HepG2 (cell line): ENCODE measurements around the gene TAMALIN. TPM values are rescaled to one million over a fixed set of nuclear protein-coding genes. Genes with fewer than 3 reads are reported as not detected.

Experiments
- KLF9 ChIP-seq: IDR thresholded peaks from 2 replicates; pipeline ENCODE4 v1.6.1; 2016; ENCODE audit warnings: low read depth
- LRRFIP1 ChIP-seq: sonication (generic); formaldehyde crosslinking; conservative IDR thresholded peaks from 2 replicates; pipeline ENCODE4 v1.4.0; 2020; ENCODE audit warnings: missing genetic modification reagents
- NFRKB ChIP-seq: fragments of 450-650 bp; IDR thresholded peaks from 2 replicates; pipeline ENCODE4 v1.6.1; 2017
- SMAD9 ChIP-seq: sonication (generic); formaldehyde crosslinking; IDR thresholded peaks from 2 replicates; pipeline ENCODE4 v1.5.1; 2020; ENCODE audit warnings: mild to moderate bottlenecking, missing genetic modification reagents
- TFDP2 ChIP-seq: sonication (generic); formaldehyde crosslinking; IDR thresholded peaks from 2 replicates; pipeline ENCODE4 v1.4.0; 2020; ENCODE audit warnings: missing genetic modification reagents
- THRA ChIP-seq: sonication (generic); formaldehyde crosslinking; IDR thresholded peaks from 2 replicates; pipeline ENCODE4 v1.4.0; 2020; ENCODE audit warnings: missing genetic modification reagents, borderline replicate concordance
- WIZ ChIP-seq: sonication (generic); formaldehyde crosslinking; IDR thresholded peaks from 2 replicates; pipeline ENCODE4 v1.5.1; 2020; ENCODE audit warnings: mild to moderate bottlenecking, missing genetic modification reagents
- ZBTB4 ChIP-seq: sonication (generic); formaldehyde crosslinking; IDR thresholded peaks from 2 replicates; pipeline ENCODE4 v1.4.0; 2020; ENCODE audit warnings: missing genetic modification reagents, mild to moderate bottlenecking, borderline replicate concordance
- ZFP41 ChIP-seq: sonication (generic); formaldehyde crosslinking; IDR thresholded peaks from 2 replicates; pipeline ENCODE4 v1.4.0; 2020; ENCODE audit warnings: mild to moderate bottlenecking, missing genetic modification reagents, borderline replicate concordance
- ZHX2 ChIP-seq, 2 experiments: sonication (generic) in 1 of 2; formaldehyde crosslinking in 1 of 2; IDR thresholded peaks; 2 replicates each; pipeline versions ENCODE4 v1.6.1 to v1.9.0; 2014 to 2022; ENCODE audit warnings: antibody characterized with exemption in 1 of 2, borderline replicate concordance in 1 of 2, inconsistent platforms in 1 of 2, low read depth in 1 of 2, missing genetic modification reagents in 1 of 2
- ZNF432 ChIP-seq: sonication (generic); formaldehyde crosslinking; IDR thresholded peaks from 2 replicates; pipeline ENCODE4 v1.5.0; 2020; ENCODE audit warnings: missing genetic modification reagents, mild to moderate bottlenecking, borderline replicate concordance
- ZNF615 ChIP-seq: sonication (generic); formaldehyde crosslinking; IDR thresholded peaks from 2 replicates; pipeline ENCODE4 v1.5.0; 2020; ENCODE audit warnings: mild to moderate bottlenecking, missing genetic modification reagents, borderline replicate concordance
- ZNF670 ChIP-seq: sonication (generic); formaldehyde crosslinking; IDR thresholded peaks from 2 replicates; pipeline ENCODE4 v1.8.0; 2022; ENCODE audit warnings: mild to moderate bottlenecking, missing genetic modification reagents, borderline replicate concordance
- polyA plus RNA-seq, 8 experiments: library from polyadenylated mRNA; depleted of rRNA in 3 of 8; stranded (reverse) in 7 of 8; unstranded in 1 of 8; fragments of >200 nt; fragmentation: Illumina TruSeq in 4 of 8; extraction: Trizol in 4 of 8; gene quantifications; 2 replicates each; pipeline versions ENCODE4 v1.2.1 to v1.2.3, GENCODE V29; 2011 to 2016; ENCODE audit warnings: low read depth in 4 of 8, missing spikeins in 1 of 8, mixed read lengths in 1 of 8; ENCODE audit not compliant: insufficient read depth in 1 of 8
- total RNA-seq, 5 experiments: library from RNA; depleted of rRNA; stranded (reverse); fragments of >200 nt; fragmentation: Illumina TruSeq; extraction: Trizol; gene quantifications; 2 replicates each; pipeline ENCODE4 v1.2.3, GENCODE V29; 2016; ENCODE audit warnings: low read depth in 1 of 5

TAMALIN gene
- total and polyA plus RNA-seq, 2 of the 13 experiments (the other 11 are each of a cell fraction or from before 2014, with no cell fraction given): 2.9 to 10.9 TPM

- TF ChIP-seq ZHX2 (IDR thresholded peaks at IDR 0.05; ENCODE audit: low read depth) (no peak), ZHX2 (CRISPR knock-in tag; IDR thresholded peaks at IDR 0.05; ENCODE audit: borderline replicate concordance) (no peak), NFRKB (no peak), ZNF615 (CRISPR knock-in tag) (no peak), SMAD9 (CRISPR knock-in tag) (no peak), ZBTB4 (no peak), ZNF432 (CRISPR knock-in tag) (no peak), KLF9 (no peak), THRA (no peak), WIZ (CRISPR knock-in tag) (no peak; the same call in 1 of the 2 replicates), TFDP2 (peak; percentile 71), ZNF670 (CRISPR knock-in tag) (no peak), LRRFIP1 (CRISPR knock-in tag) (no peak), ZFP41 (CRISPR knock-in tag) (no peak)
Observed at GRCh38 chr12:52050758-52051541, 44.2 kb downstream of the TAMALIN start, which contains the start of gene NR4A1 (continued).
